ENCODE results near the gene TFE3.
A peak's percentile ranks its signal among the peaks of the same experiment; 100 is the strongest.

The TFE3 gene, protein sequence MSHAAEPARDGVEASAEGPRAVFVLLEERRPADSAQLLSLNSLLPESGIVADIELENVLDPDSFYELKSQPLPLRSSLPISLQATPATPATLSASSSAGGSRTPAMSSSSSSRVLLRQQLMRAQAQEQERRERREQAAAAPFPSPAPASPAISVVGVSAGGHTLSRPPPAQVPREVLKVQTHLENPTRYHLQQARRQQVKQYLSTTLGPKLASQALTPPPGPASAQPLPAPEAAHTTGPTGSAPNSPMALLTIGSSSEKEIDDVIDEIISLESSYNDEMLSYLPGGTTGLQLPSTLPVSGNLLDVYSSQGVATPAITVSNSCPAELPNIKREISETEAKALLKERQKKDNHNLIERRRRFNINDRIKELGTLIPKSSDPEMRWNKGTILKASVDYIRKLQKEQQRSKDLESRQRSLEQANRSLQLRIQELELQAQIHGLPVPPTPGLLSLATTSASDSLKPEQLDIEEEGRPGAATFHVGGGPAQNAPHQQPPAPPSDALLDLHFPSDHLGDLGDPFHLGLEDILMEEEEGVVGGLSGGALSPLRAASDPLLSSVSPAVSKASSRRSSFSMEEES

DNA sequence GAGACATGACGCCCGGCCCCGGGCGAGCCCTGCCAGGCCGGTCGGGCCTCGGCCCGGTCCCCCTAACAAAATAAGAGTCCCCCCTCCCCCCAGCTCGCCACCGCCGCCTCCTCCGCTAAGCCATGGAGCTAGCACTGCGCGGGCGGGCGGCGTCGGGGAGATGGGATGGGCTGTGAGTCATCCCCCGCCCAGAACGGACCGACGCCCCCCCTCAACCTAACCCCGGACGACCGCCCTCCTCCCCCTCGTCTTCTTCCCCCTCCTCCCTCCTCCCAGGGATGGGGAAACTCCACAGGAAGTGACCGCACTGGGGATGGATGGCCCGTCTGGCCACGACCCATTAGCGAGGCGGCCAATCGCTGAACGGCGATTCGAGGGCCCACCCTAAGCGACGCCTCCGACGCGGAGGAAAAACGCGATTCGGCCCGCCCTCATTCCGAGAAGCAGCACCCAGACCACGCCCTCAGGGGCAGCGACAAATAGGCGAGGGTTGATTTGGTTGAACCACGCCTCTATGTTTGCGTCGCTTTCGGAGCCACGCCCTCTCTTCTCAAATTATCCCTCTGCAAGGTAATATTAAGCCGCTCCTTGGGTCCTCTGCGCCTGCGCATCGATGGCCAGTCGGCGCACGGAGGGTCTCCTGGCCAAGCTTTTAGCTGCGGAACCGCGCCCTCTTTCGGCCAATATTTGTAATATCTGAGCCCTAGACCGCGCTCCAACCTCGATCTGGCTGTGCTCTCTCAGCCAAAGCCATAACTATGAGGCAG, at the start of gene TFE3:
Gene TFE3, minus strand, starts transcription at position 138 of the 767 bp plus-strand sequence. Its CDS starts 131 bp downstream, at position 7.
- peak; percentile 99 for DNase-seq (ENCODE audit: low spot score)

DNA sequence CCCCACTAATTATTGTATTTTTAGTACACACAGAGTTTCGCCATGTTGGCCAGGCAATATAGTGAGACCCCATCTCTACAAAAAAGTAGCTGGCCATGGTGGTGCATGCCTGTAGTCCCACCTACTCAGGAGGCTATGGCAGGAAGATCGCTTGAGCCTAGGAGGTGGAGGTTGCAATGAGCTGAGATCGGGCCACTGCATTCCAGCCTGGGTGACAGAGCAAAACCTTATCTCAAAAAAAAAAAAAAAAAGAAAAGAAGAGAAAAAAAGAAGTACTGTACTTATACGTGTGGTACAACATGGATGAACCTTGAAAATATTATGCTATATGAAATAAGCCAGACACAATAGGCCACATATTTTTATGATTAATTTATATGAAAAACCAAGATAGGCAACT, 46.4 kb upstream of the TFE3 start:
- peak; percentile 39 for DNase-seq (ENCODE audit: low spot score)

DNA sequence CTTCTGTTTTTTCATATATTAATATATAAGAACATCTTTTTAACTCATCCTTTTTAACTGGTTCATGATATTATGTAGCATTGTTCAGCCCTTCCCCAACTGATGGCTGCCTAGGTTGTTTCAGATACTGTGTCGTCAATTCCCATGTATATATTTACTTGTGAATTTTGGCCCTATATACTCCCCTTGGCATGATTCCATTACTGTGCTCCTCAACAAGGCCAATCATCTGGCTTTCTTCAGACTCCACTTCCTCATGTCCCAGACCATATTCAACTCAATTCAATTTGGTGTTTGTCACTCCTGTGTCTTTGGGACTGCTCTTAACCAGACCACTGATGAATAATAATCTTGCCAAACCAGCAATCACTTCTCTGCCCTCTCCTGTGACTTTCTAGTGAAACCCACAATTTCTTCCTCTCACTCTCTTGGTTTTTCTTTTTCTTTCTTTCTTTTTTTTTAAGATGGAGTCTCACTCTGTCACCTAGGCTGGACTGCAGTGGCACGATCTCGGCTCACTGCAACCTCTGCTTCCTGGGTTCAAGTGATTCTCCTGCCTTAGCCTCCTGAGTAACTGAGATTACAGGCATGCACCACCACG, 39.2 kb upstream of the TFE3 start:
- peak; percentile 12 for DNase-seq (ENCODE audit: low spot score)

DNA sequence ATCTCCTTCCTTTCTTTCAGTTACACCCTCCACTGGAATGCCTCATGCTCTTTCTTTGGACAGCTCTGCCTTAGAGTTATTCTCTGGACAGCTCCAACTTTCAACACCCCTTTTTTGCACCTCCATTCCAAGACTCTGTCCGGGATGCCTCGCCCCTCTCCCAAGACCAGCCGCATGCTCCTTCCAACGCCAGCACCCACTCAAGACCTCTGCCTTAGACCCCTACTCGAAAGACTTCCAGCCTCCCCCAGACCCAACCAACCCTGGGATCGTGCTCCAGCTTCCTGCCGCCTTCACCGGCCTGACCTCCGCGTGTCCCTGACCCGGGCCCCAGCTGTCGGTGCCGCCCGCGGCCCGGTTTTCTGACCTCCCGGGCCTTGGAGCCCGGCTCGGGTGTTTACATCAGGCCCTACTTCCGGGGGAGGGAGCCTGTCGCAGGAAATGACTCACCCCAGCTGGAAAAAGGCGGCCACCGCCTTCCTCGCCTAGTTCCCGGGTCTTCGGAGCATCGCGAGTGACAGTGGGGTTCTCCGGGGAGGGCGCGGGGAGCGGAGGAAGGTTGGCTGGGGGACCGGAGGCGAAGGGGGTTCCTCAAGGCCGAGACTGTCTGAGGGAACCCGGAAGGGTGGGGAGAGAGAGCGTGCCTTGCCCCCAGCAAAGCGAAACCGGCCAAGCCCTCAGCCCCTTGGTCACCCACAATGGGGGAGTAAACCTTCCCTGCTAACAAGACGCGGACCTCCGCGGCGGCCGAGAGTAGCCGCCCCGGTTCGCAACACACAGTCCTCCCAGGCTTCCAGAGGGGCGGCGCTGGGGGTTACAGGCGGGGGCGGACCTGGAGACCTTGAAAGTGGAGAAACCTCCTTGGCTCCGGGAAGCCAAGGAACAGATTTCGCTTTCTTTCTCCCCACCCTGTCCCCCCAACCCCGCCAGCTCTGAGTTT, 36.6 kb upstream of the TFE3 start, which contains the start of gene WDR45:
Gene WDR45, minus strand, starts transcription at position 399 of the 940 bp plus-strand sequence. CDS start 1,792 bp downstream, outside the sequence.
- DNase-seq (ENCODE audit: low spot score), result peak; percentile 83

DNA sequence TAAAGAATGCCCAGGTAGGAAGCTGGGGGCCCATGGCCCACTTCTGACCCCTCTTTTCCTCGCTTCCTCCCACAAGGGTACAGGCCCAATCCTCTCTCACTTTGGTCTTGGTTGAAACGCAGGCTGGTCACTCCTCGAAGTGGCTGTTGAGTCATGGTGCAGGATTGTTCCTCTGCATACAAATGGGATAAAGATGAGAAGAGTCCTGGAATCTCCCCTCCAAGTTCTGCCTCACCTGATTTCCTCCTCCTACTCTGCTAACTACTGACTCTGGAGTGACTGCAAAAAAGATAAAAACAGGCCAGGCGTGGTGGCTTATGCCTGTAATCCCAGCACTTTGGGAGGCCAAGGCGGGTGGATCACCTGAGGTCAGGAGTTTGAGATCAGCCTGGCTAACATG, 34.8 kb upstream of the TFE3 start:
- DNase-seq (ENCODE audit: low spot score), result no peak

DNA sequence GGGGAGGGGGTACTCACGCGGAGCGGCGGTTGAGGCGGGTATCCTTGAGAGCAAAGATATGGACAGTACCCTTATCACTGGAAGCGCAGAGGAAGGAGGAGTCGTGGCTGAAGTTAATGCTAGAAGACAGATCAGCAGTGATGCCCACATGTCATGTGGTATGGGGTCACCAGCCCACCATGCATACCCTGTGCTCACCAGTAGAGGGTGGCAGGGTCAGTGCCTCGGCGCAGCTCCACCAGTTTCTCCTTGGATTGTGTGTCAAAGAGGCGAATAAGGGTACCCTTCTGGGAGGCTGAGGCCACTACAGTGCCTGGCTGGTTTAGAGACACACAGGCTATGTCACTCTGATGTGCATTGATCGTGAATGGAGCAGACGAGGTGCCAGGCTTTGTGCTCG, 32.2 kb upstream of the TFE3 start:
- no peak for DNase-seq (ENCODE audit: low spot score)

DNA sequence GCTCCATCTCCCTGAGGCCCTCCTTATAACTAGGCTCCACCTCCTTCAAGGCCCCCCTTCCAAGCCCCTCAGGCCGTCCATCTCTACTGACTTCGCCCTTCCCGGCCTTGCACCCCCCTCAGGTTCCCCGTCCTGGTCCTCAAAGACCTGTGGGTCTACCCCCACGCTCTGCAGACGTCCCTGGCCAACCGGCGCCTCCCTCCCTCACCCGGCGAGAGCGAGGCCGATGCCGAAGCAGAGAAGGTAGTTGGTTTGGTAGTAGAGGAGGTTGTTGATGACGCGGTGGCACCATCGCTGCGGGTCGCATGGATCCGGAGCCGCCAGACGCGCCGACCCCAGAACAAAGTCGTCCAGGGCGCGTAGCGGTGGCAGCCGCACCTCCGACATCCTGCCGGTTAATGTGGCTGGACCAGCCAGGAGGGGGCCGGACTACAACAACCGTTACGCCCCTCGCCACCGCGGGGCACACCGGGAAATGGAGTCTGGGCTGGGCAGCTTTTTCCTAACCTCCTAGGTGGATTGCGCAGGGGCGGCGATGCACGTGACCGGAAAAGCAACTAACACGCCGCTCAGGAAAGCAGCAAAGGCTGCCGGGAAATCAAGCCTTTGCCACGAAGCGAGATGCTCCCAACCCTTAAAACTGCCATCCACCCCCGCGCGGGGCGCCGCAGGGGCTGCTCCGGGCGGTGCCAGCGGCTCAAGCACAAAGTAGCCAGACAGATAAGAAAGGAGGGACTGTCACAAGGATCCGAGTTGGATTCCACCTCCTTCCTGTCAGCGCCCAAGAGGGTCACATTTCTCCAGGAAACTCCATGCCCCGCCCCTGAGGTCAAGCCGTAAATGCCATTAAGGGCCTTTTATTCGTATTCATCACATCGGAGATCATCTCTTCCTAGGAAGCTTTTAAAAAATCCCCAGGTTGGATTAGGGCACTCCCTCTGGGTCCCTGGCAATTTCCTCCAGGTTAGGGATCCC, 30.7 kb upstream of the TFE3 start, which contains the start of gene PRAF2:
Gene PRAF2, minus strand, starts transcription at position 402 of the 975 bp plus-strand sequence. Its CDS starts 15 bp downstream, at position 387.
- DNase-seq (ENCODE audit: low spot score), result peak; percentile 90

DNA sequence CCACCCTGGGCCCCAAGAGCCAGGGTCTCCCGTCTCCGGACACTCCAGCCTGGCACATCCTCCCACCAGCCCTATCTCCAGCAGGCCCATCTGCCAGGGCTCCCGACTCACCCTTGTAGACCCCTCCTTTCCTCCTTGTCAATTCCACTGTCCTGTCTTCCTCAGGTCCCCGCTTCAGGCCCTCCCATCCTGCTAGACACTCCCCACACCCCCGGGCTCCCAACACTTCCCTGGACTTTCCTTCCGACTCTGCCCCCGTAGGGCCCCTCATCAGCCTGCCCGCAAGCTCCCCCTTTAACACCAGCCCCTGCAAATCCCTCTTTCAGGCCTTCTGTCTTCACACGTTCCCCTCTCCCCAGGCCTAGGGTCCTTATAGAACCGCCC, 29.5 kb upstream of the TFE3 start:
- no peak for DNase-seq (ENCODE audit: low spot score)

DNA sequence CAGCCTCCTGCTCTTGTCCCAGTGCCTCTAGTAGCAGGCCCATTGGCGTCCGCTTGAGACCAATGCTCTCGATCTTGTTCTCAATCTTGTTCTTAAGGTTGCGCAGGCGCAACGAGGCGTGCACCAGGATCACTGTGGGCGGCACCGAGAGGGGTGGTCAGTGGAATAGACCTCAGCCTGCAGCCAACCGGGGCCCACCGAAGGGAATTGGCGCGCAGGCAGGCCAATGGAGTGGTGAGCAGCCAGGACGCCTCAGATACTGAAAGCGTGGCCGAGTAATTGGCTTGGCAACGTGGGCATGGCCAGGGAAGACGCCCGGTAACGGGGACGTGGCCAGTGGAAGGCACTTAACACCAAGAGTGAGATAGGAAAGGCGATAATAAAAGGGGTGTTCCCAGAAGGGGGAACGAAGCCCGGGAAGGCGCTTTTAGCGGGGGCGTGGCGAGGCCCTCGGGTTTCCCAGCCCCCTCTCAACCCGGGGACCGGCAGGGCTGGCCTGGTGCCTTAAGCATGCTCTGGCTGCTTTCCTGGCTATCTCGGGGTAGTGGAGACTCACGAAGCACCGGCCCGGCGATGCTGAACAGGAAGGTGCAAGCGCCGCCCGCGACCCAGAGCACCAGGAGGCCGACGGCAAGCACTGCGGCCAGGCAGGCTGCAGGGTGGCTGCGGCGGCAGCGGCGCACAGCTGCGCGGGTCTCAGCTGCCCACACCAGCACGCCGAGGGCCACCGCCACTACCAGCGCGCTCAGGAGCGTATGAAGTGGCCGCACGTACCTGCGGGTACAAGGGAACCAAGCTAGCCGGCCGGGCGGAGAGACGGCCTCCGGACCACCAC, 28.9 kb upstream of the TFE3 start:
- no peak for DNase-seq (ENCODE audit: low spot score)

DNA sequence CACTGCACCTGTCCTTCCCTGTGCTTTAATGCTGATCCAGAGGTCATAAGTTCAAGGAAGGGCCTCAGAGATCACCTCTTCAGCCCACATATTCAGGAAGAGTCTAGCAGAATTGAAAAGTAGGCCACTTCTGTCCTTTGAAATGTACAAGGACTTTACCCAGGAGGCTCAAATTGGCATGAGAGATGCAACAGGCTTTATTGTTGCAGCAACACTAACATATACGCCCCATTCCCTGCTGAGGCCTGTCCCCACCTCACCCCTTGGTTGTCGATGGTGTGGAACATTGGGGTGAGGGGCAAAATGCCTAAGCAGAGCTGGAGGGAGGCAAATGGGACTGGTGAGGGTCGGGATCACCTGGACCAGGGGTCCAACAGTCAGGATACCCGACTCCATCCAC, 27.8 kb upstream of the TFE3 start:
- no peak for DNase-seq (ENCODE audit: low spot score)

DNA sequence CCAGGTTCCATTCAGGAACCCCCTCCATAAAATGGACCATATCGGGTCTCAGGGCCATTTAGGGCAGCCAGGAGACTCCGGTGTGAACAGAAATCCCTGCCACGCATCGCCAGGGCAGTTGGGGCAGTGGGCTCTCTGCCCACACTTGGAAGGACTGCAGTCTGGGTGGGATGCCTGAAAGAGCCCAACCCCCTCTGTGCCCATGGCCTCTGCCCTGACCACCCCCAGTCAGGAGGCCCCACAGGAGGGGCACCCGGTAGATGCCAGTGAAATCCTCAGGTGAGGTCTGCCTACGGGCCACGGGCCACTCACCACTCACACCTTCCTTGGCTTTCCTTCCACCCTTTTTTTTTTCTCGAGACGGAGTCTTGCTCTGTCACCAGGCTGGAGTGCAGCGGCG, 25.9 kb upstream of the TFE3 start:
- no peak for DNase-seq (ENCODE audit: low spot score)

DNA sequence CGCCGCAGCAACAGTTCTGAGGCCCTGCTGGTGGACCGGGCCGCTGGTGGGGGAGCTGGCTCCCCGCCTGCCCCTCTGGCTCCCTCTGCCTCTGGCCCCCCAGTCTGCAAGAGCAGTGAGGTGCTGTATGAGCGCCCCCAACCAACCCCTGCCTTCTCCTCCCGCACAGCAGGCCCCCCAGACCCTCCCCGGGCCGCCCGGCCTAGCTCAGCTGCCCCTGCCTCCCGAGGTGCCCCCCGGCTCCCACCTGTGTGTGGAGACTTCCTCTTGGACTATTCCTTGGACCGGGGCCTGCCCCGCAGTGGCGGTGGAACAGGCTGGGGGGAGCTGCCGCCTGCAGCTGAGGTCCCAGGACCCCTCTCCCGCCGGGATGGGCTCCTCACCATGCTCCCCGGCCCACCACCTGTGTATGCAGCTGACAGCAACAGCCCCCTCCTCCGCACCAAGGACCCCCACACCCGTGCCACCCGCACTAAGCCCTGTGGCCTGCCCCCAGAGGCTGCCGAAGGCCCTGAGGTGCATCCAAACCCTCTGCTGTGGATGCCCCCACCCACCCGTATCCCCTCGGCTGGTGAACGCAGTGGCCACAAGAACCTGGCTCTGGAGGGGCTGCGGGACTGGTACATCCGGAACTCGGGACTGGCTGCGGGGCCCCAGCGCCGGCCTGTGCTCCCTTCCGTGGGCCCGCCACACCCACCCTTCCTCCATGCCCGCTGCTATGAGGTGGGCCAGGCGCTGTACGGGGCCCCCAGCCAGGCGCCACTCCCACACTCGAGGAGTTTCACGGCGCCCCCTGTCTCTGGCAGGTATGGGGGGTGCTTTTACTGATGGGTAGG, 24.3 kb upstream of the TFE3 start:
- DNase-seq (ENCODE audit: low spot score), result no peak

DNA sequence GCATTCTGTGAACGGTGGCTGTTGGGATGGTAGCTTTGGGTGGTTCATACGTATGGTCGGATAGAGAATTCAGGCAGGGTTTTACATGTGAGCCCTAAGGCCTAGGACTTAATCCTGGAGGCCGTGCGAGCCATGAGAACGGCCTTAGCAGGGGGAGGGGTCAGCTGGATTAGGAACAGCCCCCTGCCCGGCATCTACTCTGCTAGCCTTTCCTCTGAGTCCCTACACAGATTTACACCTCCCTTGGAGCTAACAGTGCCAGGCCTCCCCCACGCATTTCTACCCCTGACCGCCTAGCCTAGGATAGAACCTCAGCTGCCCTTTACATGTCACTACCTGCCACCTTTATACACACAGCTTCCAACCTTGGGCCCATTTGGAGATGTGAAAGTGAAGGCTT, 23.5 kb upstream of the TFE3 start:
- no peak for DNase-seq (ENCODE audit: low spot score)

DNA sequence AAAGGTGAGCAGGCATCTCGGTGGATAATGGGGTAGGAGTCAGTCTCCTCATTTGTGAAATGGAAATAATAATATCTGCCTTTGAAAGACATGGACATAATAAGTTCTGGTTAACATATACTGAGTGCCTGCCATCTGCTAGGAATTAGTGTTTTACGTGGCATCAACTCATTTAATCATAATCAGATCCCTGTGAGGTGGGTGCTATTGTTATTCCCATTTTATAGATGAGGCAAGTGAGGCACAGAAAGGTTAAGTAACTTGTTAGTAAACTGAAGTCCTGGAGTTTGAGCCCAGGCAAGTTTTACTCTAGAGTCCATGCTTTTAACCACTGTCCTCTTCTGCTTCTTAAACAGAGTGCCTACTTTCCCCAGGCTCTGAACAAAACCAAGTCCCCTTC, 23.1 kb upstream of the TFE3 start:
- no peak for DNase-seq (ENCODE audit: low spot score)

DNA sequence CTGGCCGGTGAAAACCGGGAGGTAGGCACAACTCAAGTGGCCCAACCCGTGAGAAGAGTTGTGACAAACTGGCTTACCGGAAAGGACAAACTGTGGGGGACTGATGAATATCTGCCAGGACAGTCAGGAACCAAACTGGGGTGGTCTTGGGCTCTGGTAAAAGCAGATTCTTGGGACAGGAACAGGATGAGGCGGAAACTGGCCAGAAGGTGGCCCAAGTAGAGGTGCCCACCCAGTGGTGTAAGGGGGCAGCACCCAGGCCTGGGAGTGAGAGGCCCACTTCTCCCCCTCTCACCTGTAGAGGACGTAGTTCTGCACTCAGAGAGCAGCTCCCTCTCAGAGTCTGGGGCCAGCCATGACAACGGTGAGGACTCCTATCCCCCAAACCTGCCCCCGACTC, 21.6 kb upstream of the TFE3 start:
- DNase-seq (ENCODE audit: low spot score), result no peak

DNA sequence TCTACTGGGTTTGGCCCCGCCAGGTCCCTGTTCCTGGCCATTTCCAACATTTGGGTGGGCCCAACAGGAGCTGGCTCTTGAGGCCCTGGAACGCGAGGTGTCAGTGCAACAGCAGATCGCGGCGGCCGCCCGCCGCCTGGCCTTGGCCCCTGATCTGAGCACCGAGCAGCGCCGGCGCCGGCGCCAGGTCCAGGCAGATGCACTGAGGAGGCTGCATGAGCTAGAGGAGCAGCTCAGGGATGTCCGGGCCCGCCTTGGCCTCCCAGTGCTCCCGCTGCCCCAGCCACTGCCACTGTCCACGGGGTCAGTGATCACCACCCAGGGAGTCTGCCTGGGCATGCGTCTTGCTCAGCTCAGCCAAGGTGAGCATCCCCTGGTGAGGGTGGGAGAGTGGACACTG, 21.1 kb upstream of the TFE3 start:
- DNase-seq (ENCODE audit: low spot score), result no peak

DNA sequence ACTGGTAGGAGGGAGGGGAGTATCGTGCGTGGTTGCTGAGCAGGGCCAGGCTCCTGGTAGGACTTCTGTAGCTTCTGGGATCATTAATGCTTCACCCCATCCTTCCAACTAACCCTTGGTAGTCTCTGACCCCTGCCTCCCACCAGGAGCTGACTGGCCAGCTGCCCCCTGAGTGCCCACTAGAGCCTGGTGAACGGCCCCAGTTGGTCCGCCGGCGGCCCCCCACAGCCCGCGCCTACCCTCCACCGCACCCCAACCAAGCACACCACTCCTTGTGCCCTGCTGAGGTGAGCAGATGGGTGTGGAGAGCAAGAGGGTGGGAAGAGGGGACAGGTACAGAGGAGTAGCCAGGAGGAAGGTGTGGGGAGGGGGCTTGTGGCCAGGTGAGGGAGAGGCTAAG, 20.6 kb upstream of the TFE3 start:
- DNase-seq (ENCODE audit: low spot score), result no peak

DNA sequence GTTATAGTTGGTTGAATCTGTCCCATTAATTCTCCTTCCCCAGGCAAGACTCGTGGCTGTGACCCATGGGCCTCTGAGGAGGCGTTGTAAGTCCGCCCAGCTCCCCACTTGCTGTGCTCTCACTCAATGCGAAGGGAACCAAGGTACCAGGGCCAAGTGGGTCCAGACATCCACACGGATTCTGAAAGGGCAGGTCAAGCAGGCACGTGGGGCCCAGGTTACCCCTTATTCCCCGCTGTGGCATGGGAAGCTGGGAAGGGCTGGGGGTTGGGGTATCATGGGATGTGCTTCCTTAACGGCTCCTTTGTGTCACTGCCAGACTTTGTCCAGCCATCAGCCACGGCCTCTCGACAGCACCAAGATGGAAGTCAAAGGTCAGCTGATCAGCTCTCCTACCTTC, 18.8 kb upstream of the TFE3 start:
- no peak for DNase-seq (ENCODE audit: low spot score)

Data from hematopoietic multipotent progenitor cell treated with erythropoietin and hydrocortisone succinate and interleukin-3 and kit ligand, for 17 days (in vitro differentiated cells).